ENCODE data around the gene APOF. TPM values are rescaled to one million over a fixed set of nuclear protein-coding genes. Genes with fewer than 3 reads are reported as not detected.

The APOF gene
- total RNA-seq, 1 donor = not detected

- peaks cover 4% of the 10 kb centered on the region for H3K4me1 ChIP-seq (ENCODE audit: insufficient read depth, low read length)
- H3K9me3 ChIP-seq (ENCODE audit: low read depth, low read length) = no peaks in the 10 kb centered on the region
- H3K27ac ChIP-seq (ENCODE audit: low read depth, low read length) = no peak overlapping the region
- no peak overlapping the region for H3K4me2 ChIP-seq (ENCODE audit: insufficient read depth, low read length)
- no peaks in the 10 kb centered on the region for H4K20me1 ChIP-seq (ENCODE audit: insufficient read depth, low read length)
- DNase-seq (ENCODE audit: insufficient read length, low spot score, missing footprints) = no peak
- H3K36me3 ChIP-seq (ENCODE audit: insufficient read depth, low read length) = no peaks in the 10 kb centered on the region
- no peak for TF ChIP-seq CTCF (IDR thresholded peaks at IDR 0.05; ENCODE audit: extremely low read depth, low read depth, low read length)
- H3K27me3 ChIP-seq (ENCODE audit: insufficient read depth, low read length) = no peaks in the 10 kb centered on the region
- H2AFZ ChIP-seq (ENCODE audit: low read length) = no peak overlapping the region
- H3K4me3 ChIP-seq (ENCODE audit: insufficient read depth, low read length) = no peak overlapping the region
- H3K79me2 ChIP-seq (ENCODE audit: insufficient read depth, low read length) = no peaks in the 10 kb centered on the region
These were observed 29.7 kb upstream of the APOF start for GRCh38 chr12:56392331-56392730.

GRCh38 chr12:56391721-56392120, 29.1 kb upstream of the APOF start:
- Histone ChIP-seq H3K27me3 (ENCODE audit: insufficient read depth, low read length) (no peaks in the 10 kb centered on the region), H4K20me1 (ENCODE audit: insufficient read depth, low read length) (no peaks in the 10 kb centered on the region), H3K4me1 (ENCODE audit: insufficient read depth, low read length) (peaks cover 9% of the 10 kb centered on the region), H3K27ac (ENCODE audit: low read depth, low read length) (no peak overlapping the region), H3K9me3 (ENCODE audit: low read depth, low read length) (no peaks in the 10 kb centered on the region), H3K4me2 (ENCODE audit: insufficient read depth, low read length) (no peak overlapping the region), H2AFZ (ENCODE audit: low read length) (no peak overlapping the region), H3K4me3 (ENCODE audit: insufficient read depth, low read length) (no peak overlapping the region), H3K36me3 (ENCODE audit: insufficient read depth, low read length) (no peaks in the 10 kb centered on the region), H3K79me2 (ENCODE audit: insufficient read depth, low read length) (no peaks in the 10 kb centered on the region)
- no peak for TF ChIP-seq CTCF (IDR thresholded peaks at IDR 0.05; ENCODE audit: extremely low read depth, low read depth, low read length)
- no peak for DNase-seq (ENCODE audit: insufficient read length, low spot score, missing footprints)

GRCh38 chr12:56389412-56389811, 26.8 kb upstream of the APOF start:
- H3K79me2 ChIP-seq (ENCODE audit: insufficient read depth, low read length) = no peaks in the 10 kb centered on the region
- H3K4me1 ChIP-seq (ENCODE audit: insufficient read depth, low read length) = peaks cover 15% of the 10 kb centered on the region
- no peaks in the 10 kb centered on the region for H3K27me3 ChIP-seq (ENCODE audit: insufficient read depth, low read length)
- no peak overlapping the region for H3K4me3 ChIP-seq (ENCODE audit: insufficient read depth, low read length)
- H3K4me2 ChIP-seq (ENCODE audit: insufficient read depth, low read length) = no peak overlapping the region
- no peaks in the 10 kb centered on the region for H4K20me1 ChIP-seq (ENCODE audit: insufficient read depth, low read length)
- no peaks in the 10 kb centered on the region for H3K36me3 ChIP-seq (ENCODE audit: insufficient read depth, low read length)
- DNase-seq (ENCODE audit: insufficient read length, low spot score, missing footprints) = no peak
- no peak for TF ChIP-seq CTCF (IDR thresholded peaks at IDR 0.05; ENCODE audit: extremely low read depth, low read depth, low read length)
- H2AFZ ChIP-seq (ENCODE audit: low read length) = no peak overlapping the region
- H3K9me3 ChIP-seq (ENCODE audit: low read depth, low read length) = no peaks in the 10 kb centered on the region
- H3K27ac ChIP-seq (ENCODE audit: low read depth, low read length) = no peak overlapping the region

- H3K27me3 ChIP-seq (ENCODE audit: insufficient read depth, low read length) = peaks cover 7% of the 10 kb centered on the region
- H3K36me3 ChIP-seq (ENCODE audit: insufficient read depth, low read length) = no peaks in the 10 kb centered on the region
- H3K4me3 ChIP-seq (ENCODE audit: insufficient read depth, low read length) = no peak overlapping the region
- TF ChIP-seq CTCF (IDR thresholded peaks at IDR 0.05; ENCODE audit: extremely low read depth, low read depth, low read length) = no peak
- H3K9me3 ChIP-seq (ENCODE audit: low read depth, low read length) = no peaks in the 10 kb centered on the region
- H2AFZ ChIP-seq (ENCODE audit: low read length) = peak overlapping the region; percentile 69
- H3K79me2 ChIP-seq (ENCODE audit: insufficient read depth, low read length) = no peaks in the 10 kb centered on the region
- peaks cover 15% of the 10 kb centered on the region for H3K4me1 ChIP-seq (ENCODE audit: insufficient read depth, low read length)
- no peaks in the 10 kb centered on the region for H4K20me1 ChIP-seq (ENCODE audit: insufficient read depth, low read length)
- no peak overlapping the region for H3K27ac ChIP-seq (ENCODE audit: low read depth, low read length)
- no peak for DNase-seq (ENCODE audit: insufficient read length, low spot score, missing footprints)
- peak overlapping the region; percentile 10 for H3K4me2 ChIP-seq (ENCODE audit: insufficient read depth, low read length)
These were observed 24.6 kb upstream of the APOF start for GRCh38 chr12:56387152-56387736.

All from osteoblast (primary cell).